ENCODE measurements around the gene CNNM4.
"Not testable (repeated sequence)": the region's sequence is repeated elsewhere in the genome, so short reads cannot be mapped to it uniquely, and the experiment has no call there.

CNNM4 gene

GRCh38 chr2:96796497-96796896 is 35.8 kb downstream of the CNNM4 start:
- DNase-seq: not testable (repeated sequence)

- no peak for DNase-seq
Measured at GRCh38 chr2:96797066-96797625, 36.4 kb downstream of the CNNM4 start.

GRCh38 chr2:96798733-96799622 is 38.3 kb downstream of the CNNM4 start:
- no peak for DNase-seq

GRCh38 chr2:96799623-96799935 is 38.9 kb downstream of the CNNM4 start:
- no peak for DNase-seq

GRCh38 chr2:96800061-96801004 is 39.6 kb downstream of the CNNM4 start:
- no peak for DNase-seq

GRCh38 chr2:96801005-96801785 is 40.5 kb downstream of the CNNM4 start:
- peak; percentile 59 for DNase-seq

DNA sequence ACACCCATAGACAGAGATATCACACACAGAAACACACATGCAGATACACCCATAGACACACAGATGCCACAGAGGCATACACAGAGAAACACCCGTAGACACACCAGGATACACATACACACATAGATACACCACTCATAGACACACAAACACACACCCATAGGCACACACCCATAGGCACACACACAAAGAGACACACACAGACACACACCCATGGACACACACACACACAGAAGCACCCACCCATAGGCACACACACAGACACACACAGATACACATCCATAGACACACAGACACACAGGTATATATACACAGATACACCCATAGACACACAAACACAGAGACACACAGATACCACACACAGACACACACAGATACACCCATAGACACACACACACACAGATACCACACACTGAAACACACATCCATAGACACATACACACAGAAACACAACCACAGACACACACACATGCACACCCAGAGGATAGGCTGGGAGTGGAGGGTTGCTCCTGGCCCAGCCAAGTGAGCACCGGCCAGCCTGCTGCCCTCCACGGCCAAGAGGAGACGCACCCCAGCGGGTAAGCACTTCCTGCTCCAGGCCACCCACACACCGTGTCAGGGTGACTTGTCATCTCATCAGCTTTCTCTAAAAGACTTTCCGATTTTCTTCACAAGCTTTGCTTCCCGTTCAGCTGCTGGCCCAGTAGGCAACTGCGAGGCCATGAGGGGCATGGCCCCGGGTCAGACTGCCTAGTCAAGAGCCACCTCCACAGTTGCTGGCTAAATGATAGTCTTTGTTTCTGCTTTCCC is 41.3 kb downstream of the CNNM4 start:
- DNase-seq: no peak

DNA sequence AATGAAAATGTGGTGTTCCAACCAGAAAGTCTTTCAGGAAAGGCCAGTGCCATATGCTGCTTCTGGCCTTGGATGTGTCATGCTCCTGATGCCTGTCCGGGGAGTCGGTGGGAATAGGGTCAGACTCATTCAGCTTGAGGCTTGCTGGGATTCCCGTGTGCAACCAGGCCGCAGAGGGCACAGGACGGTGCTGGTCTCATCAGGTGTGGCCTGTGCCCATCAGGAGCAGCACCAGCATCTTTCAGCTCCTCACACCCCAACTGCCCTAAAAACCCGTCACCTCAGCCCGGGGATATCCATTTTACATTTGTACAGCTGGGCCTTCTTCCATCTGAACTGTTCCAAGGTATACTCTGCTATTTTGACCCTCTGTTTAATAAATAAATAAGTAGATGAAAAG is 42.0 kb downstream of the CNNM4 start:
- DNase-seq: no peak

- no peak for DNase-seq
Measured at GRCh38 chr2:96804986-96805385, 44.3 kb downstream of the CNNM4 start.

- not testable (repeated sequence) for DNase-seq
Measured at GRCh38 chr2:96805946-96806345, 45.2 kb downstream of the CNNM4 start.

DNA sequence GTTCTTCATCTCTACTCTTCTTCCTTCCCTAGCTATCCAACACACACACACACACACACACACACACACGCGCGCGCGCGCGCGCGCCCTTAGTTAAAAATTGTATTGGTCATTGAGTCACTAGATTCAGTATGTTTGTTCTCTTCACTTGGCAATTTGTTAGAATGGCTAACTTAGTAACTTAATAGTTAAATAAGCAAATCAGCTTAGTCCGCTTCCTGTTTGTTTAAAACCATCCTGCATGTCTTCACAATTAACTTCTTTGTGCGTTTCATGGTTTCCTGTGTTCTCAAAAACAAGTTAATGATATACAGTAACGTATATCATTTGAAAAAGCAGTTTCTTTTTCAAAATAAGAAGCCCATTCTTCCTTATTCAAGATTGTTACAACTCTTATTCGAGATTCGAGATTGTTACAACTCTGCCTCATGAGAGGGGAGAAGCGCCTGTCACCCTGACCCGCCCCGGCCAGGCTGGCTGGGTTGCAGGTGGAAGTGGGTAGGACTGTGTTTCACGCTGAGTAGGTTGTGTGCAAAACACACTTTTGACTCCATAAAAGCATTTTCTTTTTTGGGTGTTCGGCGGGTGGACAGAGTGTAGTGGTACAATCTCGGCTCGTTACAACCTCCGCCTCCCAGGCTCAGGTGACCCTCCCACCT is 45.9 kb downstream of the CNNM4 start:
- DNase-seq: peak; percentile 11

GRCh38 chr2:96807127-96807471 is 46.4 kb downstream of the CNNM4 start:
- no peak for DNase-seq

- DNase-seq: no peak
Measured at GRCh38 chr2:96808176-96808837, 47.6 kb downstream of the CNNM4 start.

DNA sequence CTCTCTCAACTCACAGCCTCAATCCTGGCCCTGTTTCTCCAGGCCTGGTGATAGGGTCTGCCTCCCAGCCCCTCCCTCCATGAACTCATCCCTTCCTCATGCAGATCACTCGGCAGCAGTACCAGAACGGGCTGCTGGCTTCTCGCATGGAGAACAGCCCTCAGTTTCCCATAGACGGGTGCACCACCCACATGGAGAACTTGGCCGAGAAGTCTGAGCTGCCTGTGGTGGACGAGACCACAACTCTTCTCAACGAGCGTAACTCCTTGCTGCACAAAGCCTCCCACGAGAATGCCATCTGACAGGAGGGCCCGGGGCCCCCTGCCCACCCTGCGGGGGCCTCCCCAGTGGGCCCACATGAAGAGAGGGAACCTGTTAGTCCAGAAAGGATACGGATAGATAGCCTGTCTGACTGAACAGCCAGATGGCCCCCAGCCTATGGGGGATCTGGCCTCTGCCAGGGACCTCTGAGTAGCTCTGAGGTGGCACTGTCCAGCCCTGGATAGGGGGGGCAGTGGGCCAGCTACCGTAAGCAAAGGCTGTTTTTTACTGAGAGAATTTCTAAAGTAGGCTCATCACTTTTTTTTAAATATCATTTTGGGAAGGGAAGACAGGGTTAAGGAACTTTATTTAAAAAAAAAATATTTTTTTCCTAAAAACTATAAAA is 48.6 kb downstream of the CNNM4 start:
- DNase-seq: no peak

GRCh38 chr2:96809951-96810782 is 49.5 kb downstream of the CNNM4 start:
- DNase-seq: no peak

DNA sequence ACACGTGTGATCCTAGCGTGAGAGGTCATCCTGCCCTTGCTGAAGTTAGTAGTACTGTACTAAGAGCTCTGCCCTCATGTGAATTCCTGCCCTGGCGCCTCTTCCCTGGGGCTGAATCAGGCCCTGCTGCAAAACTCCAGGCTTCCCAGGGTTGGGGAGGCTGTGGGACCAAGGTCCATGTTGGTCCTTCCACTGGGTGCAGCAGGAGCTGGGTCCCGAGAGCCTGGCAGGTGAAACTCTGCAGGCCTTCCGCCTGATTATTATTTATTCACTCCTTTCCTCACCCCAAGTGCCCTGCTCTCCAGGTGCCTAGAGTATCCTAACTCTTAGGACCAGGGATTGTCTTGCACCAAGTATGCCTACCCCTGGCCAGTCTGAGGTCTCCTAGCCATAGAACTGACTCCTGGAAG is 50.1 kb downstream of the CNNM4 start:
- DNase-seq: no peak

DNA sequence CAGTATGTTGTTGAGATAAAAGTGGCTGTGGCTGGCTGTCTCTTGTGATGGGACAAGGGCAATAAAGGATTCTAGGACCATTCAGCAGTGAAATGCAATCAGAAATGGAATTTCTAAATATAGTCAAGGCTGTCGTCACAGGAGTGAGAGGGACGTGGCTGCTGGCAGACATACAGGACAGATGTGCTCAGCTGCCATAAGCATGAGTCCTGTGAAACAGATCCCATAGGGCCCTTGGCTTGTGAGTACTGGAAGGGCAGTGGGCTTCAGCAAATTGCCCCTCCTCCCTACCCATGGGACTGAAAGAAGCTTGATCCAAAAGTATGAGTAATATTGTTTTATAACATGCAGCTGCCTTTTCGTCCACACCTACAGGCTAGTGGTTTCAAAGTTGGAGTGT is 51.2 kb downstream of the CNNM4 start:
- no peak for DNase-seq

DNA sequence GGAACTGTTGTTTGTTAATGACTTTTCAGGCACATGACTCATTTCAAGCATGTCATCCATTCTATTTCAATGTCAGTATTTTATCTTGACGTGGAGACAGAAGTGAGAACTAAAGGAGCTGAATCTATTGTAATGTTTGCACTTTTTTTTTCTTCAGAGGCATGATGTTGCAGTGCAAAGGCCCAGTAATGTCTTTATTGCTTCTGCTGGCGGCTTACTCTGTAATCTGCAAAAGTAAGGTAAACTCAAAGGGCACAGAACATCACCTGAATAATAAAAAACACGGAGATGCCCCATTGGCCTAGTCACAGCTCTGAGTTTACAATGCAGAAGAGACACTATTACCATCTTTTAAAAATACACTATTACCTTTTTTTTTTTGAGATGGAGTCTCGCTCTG is 53.0 kb downstream of the CNNM4 start:
- DNase-seq: no peak
